ENCODE data around the gene NDRG4.
A peak's percentile ranks its signal among the peaks of the same experiment; 100 is the strongest.
"Not testable (repeated sequence)": the region's sequence is repeated elsewhere in the genome, so short reads cannot be mapped to it uniquely, and the experiment has no call there.

The NDRG4 gene

GRCh38 chr16:58465817-58466216, 34.1 kb upstream of the NDRG4 start:
- no peak for DNase-seq (ENCODE audit: low read depth)

GRCh38 chr16:58466396-58466795, 33.5 kb upstream of the NDRG4 start:
- DNase-seq (ENCODE audit: low read depth): no peak

GRCh38 chr16:58467905-58468304, 32.0 kb upstream of the NDRG4 start:
- no peak for DNase-seq (ENCODE audit: low read depth)

GRCh38 chr16:58471209-58471975, 28.6 kb upstream of the NDRG4 start:
- no peak for DNase-seq (ENCODE audit: low read depth)

GRCh38 chr16:58472266-58472665, 27.7 kb upstream of the NDRG4 start:
- DNase-seq (ENCODE audit: low read depth): no peak

GRCh38 chr16:58472827-58473226, 27.1 kb upstream of the NDRG4 start:
- DNase-seq (ENCODE audit: low read depth): no peak

- no peak for DNase-seq (ENCODE audit: low read depth)
Observed at GRCh38 chr16:58474296-58474695, 25.6 kb upstream of the NDRG4 start.

GRCh38 chr16:58475091-58475619, 24.8 kb upstream of the NDRG4 start:
- no peak for DNase-seq (ENCODE audit: low read depth)

- DNase-seq (ENCODE audit: low read depth): no peak
Observed at GRCh38 chr16:58476791-58477190, 23.2 kb upstream of the NDRG4 start.

- no peak for DNase-seq (ENCODE audit: low read depth)
Observed at GRCh38 chr16:58478427-58478826, 21.5 kb upstream of the NDRG4 start.

- DNase-seq (ENCODE audit: low read depth): no peak
Observed at GRCh38 chr16:58481226-58481869, 18.6 kb upstream of the NDRG4 start.

- no peak for DNase-seq (ENCODE audit: low read depth)
Observed at GRCh38 chr16:58481931-58482330, 18.0 kb upstream of the NDRG4 start.

- no peak for DNase-seq (ENCODE audit: low read depth)
Observed at GRCh38 chr16:58485184-58485887, 14.6 kb upstream of the NDRG4 start.

GRCh38 chr16:58487566-58488351, 12.2 kb upstream of the NDRG4 start:
- peak; percentile 68 for DNase-seq (ENCODE audit: low read depth)

GRCh38 chr16:58488531-58488930, 11.4 kb upstream of the NDRG4 start:
- no peak for DNase-seq (ENCODE audit: low read depth)

GRCh38 chr16:58490065-58490464, 9.9 kb upstream of the NDRG4 start:
- DNase-seq (ENCODE audit: low read depth): no peak

GRCh38 chr16:58490539-58490938, 9.4 kb upstream of the NDRG4 start:
- DNase-seq (ENCODE audit: low read depth): not testable (repeated sequence)

GRCh38 chr16:58492066-58492465, 7.9 kb upstream of the NDRG4 start:
- DNase-seq (ENCODE audit: low read depth): no peak

- DNase-seq (ENCODE audit: low read depth): no peak
Observed at GRCh38 chr16:58492735-58493134, 7.2 kb upstream of the NDRG4 start.

- DNase-seq (ENCODE audit: low read depth): no peak
Observed at GRCh38 chr16:58493756-58494431, 6.0 kb upstream of the NDRG4 start.

GRCh38 chr16:58494981-58495520, 4.9 kb upstream of the NDRG4 start:
- no peak for DNase-seq (ENCODE audit: low read depth)
